ENCODE measurements around the gene POLDIP2. TPM values are rescaled to one million over a fixed set of nuclear protein-coding genes. Genes with fewer than 3 reads are reported as not detected.
A peak's percentile ranks its signal among the peaks of the same experiment; 100 is the strongest.

The POLDIP2 gene
- total RNA-seq, 1 donor from 2014 or later, result 44.4 TPM

GRCh38 chr17:28379814-28380801, 22.8 kb upstream of the POLDIP2 start:
- Histone ChIP-seq H3K27me3 (ENCODE audit: control insufficient read depth in 3 of 3, insufficient read depth in 3 of 3, low read length in 3 of 3) (peaks cover 7 to 10% (median 9%) of the 10 kb centered on the region in 3 donors), H3K36me3 (ENCODE audit: control insufficient read depth in 3 of 3, insufficient read depth in 3 of 3, low read length in 3 of 3) (no peaks in the 10 kb centered on the region), H3K4me3 (ENCODE audit: low read length in 3 of 3) (no peak overlapping the region), H3K27ac (ENCODE audit: low read depth, low read length) (no peak overlapping the region), H3K4me1 (ENCODE audit: control insufficient read depth in 3 of 3, insufficient read depth in 3 of 3, low read length in 3 of 3) (peaks cover 4 to 9% (median 6%) of the 10 kb centered on the region in 3 donors), H3K9me3 (ENCODE audit: control insufficient read depth in 3 of 3, low read length in 3 of 3) (no peaks in the 10 kb centered on the region), H3K9ac (ENCODE audit: low read depth in 1 of 3, low read length in 3 of 3) (no peak overlapping the region)

DNA sequence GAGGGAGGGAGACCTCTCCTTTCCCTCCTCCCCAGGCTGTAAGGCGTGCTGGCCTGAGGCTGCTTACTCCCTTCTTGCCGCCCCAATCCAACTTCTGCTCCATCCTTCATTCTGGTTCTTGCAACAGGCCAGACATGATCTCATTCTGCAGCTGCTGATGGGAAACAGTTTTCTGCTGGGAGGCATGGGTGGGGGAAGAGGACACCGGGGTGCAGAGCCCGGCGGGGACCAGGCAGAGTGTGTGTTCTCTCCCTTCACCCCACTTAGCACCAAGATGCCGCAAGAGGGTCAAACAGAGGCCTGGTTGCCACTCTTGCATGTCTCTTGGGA, 15.6 kb upstream of the POLDIP2 start:
- Histone ChIP-seq H3K27ac (ENCODE audit: low read depth, low read length) (no peak overlapping the region), H3K27me3 (ENCODE audit: control insufficient read depth in 3 of 3, insufficient read depth in 3 of 3, low read length in 3 of 3) (peaks cover 0 to 15% (median 7%) of the 10 kb centered on the region in 3 donors), H3K9ac (ENCODE audit: low read depth in 1 of 3, low read length in 3 of 3) (peak overlapping the region in 1 of 3 donors; percentile 43), H3K4me3 (ENCODE audit: low read length in 3 of 3) (peak overlapping the region; percentile 2 to 65 (median 59)), H3K4me1 (ENCODE audit: control insufficient read depth in 3 of 3, insufficient read depth in 3 of 3, low read length in 3 of 3) (peaks cover 17 to 25% (median 22%) of the 10 kb centered on the region in 3 donors), H3K36me3 (ENCODE audit: control insufficient read depth in 3 of 3, insufficient read depth in 3 of 3, low read length in 3 of 3) (no peaks in the 10 kb centered on the region), H3K9me3 (ENCODE audit: control insufficient read depth in 3 of 3, low read length in 3 of 3) (no peaks in the 10 kb centered on the region)

DNA sequence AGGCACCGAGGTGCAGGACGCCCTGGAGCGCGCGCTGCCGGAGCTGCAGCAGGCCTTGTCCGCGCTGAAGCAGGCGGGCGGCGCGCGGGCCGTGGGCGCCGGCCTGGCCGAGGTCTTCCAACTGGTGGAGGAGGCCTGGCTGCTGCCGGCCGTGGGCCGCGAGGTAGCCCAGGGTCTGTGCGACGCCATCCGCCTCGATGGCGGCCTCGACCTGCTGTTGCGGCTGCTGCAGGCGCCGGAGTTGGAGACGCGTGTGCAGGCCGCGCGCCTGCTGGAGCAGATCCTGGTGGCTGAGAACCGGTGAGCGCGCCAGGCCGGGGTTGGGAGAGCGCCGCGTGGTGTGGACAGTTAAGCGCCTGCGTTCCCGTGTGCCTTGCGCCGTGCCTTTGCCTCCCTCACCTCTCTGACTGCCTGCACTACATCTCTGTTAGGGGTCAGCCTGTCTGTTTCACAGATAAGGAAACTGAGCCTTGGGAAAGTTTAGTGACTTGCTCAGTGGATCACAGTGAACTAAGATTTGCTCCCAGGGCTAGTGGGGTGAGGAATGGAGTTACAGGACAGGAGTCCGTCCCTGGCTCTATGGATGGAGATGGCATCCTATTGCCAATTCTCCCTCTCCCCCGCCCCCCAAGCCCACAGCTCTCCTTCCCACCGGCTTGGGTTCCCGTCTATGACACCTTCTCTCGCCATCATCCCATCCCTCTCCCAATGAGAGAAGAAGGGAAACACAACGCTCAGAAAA, 15.0 kb upstream of the POLDIP2 start:
- Histone ChIP-seq H3K27ac (ENCODE audit: low read depth, low read length) (no peak overlapping the region), H3K9ac (ENCODE audit: low read depth in 1 of 3, low read length in 3 of 3) (peak overlapping the region; percentile 38 to 75 (median 43)), H3K36me3 (ENCODE audit: control insufficient read depth in 3 of 3, insufficient read depth in 3 of 3, low read length in 3 of 3) (peaks cover 0 to 2% (median under 1%) of the 10 kb centered on the region in 3 donors), H3K27me3 (ENCODE audit: control insufficient read depth in 3 of 3, insufficient read depth in 3 of 3, low read length in 3 of 3) (peaks cover 0 to 15% (median 7%) of the 10 kb centered on the region in 3 donors), H3K4me1 (ENCODE audit: control insufficient read depth in 3 of 3, insufficient read depth in 3 of 3, low read length in 3 of 3) (peaks cover 17 to 25% (median 22%) of the 10 kb centered on the region in 3 donors), H3K4me3 (ENCODE audit: low read length in 3 of 3) (peak overlapping the region; percentile 59 to 77 (median 65)), H3K9me3 (ENCODE audit: control insufficient read depth in 3 of 3, low read length in 3 of 3) (no peaks in the 10 kb centered on the region)

DNA sequence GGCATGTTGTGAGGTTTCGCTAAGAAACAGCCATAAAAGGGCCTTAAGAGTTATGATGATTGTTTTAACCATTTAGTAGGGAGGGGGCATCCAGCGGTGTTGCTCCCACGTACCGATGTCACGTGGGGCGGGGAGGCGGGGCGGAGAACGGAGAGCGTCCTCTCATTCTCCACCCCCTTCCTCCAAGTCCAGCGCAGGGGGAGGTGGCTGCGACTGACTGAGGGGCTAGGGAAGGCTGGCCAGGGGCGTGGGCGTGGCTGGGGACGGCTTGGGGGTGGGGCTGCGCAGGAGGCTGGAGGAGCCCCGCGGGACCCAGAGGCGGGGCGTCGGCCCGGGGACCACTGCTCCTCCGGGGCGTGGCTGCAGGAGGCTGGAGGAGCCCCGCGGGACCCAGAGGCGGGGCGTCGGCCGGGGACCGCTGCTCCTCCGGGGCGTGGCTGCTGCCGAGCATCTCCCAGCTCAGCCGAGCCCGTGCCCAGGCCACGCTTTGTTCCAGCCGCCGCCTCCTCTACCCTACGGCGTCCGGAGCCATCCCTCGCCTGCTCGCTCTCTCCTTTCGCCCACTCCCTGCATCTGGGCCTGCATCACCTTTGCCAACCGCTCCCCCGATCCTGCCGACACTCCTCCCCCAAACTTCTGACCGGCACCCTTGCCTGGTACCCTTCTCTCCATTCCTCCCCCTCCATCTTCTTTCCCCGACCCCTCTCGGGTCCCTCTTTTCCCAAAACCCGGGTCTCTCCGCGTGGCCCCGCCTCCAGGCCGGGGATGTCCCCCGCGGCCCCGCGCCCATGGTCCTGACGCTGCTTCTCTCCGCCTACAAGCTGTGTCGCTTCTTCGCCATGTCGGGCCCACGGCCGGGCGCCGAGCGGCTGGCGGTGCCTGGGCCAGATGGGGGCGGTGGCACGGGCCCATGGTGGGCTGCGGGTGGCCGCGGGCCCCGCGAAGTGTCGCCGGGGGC, 14.2 kb upstream of the POLDIP2 start, which contains the start of gene SARM1:
SARM1 (plus strand) TSS at position 450 of the 958 bp plus-strand sequence; CDS start at position 789, 339 bp downstream.
- H3K4me1 ChIP-seq (ENCODE audit: control insufficient read depth in 3 of 3, insufficient read depth in 3 of 3, low read length in 3 of 3), result peaks cover 17 to 25% (median 22%) of the 10 kb centered on the region in 3 donors
- H3K27ac ChIP-seq (ENCODE audit: low read depth, low read length), result peak within 1 kb of the TSS; percentile 57
- peak within 1 kb of the TSS; percentile 65 to 77 (median 71) for H3K4me3 ChIP-seq (ENCODE audit: low read length in 3 of 3)
- H3K9ac ChIP-seq (ENCODE audit: low read depth in 1 of 3, low read length in 3 of 3), result peak within 1 kb of the TSS; percentile 38 to 75 (median 43)
- H3K36me3 ChIP-seq (ENCODE audit: control insufficient read depth in 3 of 3, insufficient read depth in 3 of 3, low read length in 3 of 3), result peaks cover 0 to 4% (median 1%) of the 10 kb centered on the region in 3 donors
- no peaks in the 10 kb centered on the region for H3K9me3 ChIP-seq (ENCODE audit: control insufficient read depth in 3 of 3, low read length in 3 of 3)
- H3K27me3 ChIP-seq (ENCODE audit: control insufficient read depth in 3 of 3, insufficient read depth in 3 of 3, low read length in 3 of 3), result peaks cover 0 to 15% (median 7%) of the 10 kb centered on the region in 3 donors

DNA sequence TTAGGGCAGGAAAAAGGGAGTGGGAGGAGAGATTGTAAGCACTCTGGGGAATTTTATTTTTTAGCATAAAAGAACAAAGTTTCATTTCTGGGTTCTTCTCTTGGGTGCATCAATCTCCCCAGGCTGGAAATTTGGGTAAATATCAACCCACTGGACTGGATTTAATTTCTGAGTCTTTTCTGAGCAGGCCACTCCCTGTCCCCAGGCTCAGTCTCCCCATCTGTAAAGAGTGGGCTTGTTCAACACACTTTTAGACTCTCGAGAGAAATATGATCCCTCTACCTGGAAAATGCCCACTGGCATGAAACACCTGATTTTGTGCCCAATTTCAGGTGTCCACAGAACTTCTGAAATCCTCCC, 13.4 kb upstream of the POLDIP2 start:
- H3K4me3 ChIP-seq (ENCODE audit: low read length in 3 of 3), result peak overlapping the region in 1 of 3 donors; percentile 38
- H3K4me1 ChIP-seq (ENCODE audit: control insufficient read depth in 3 of 3, insufficient read depth in 3 of 3, low read length in 3 of 3), result peaks cover 17 to 25% (median 22%) of the 10 kb centered on the region in 3 donors
- H3K9ac ChIP-seq (ENCODE audit: low read depth in 1 of 3, low read length in 3 of 3), result no peak overlapping the region

DNA sequence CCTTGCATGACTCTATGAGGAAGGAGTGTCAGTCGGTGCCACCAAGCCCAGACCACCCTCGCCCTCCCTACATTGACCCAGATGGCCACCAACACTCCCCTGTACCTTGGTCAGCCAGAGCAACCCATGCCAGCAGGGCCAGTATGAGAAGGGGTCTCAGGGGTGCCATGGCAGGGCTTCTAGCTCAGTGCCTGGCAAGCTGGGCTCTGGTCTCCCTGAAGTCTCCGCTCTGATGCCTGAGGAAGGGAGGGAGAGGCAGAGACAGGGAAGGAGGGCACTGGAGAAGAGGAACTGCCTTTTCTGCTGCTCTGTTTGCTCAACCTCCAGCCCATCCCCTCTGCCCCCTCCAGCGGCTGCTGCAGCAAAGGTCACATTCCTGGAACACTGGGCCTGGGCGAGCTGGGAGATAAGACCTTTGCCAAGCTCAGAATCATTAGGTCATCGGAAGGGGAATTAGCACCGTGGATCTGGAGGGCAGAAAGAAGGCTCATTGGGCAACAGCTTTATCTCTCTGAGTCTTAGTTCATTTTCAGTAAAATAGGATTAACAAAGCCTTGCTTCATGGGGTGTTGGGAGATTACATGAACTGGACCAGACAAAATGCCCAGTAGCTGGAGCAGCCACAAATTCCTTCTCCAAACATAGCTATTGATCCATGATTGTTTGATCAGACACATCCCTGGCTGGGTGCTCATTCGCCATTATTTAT, 12.9 kb upstream of the POLDIP2 start, which contains the start of gene VTN:
VTN (minus strand) TSS at position 273 of the 709 bp plus-strand sequence; CDS start at position 169, 104 bp downstream.
- Histone ChIP-seq H3K9me3 (ENCODE audit: control insufficient read depth in 3 of 3, low read length in 3 of 3) (no peaks in the 10 kb centered on the region), H3K4me1 (ENCODE audit: control insufficient read depth in 3 of 3, insufficient read depth in 3 of 3, low read length in 3 of 3) (peaks cover 17 to 25% (median 22%) of the 10 kb centered on the region in 3 donors), H3K9ac (ENCODE audit: low read depth in 1 of 3, low read length in 3 of 3) (peak within 1 kb of the TSS in 1 of 3 donors; percentile 75)

More for the DNA sequence above, 13.4 kb upstream of the POLDIP2 start:
- Histone ChIP-seq H3K27me3 (ENCODE audit: control insufficient read depth in 3 of 3, insufficient read depth in 3 of 3, low read length in 3 of 3) (peaks cover 0 to 15% (median 7%) of the 10 kb centered on the region in 3 donors), H3K27ac (ENCODE audit: low read depth, low read length) (peak overlapping the region; percentile 57), H3K9me3 (ENCODE audit: control insufficient read depth in 3 of 3, low read length in 3 of 3) (no peaks in the 10 kb centered on the region), H3K36me3 (ENCODE audit: control insufficient read depth in 3 of 3, insufficient read depth in 3 of 3, low read length in 3 of 3) (peaks cover 0 to 4% (median 1%) of the 10 kb centered on the region in 3 donors)

DNA sequence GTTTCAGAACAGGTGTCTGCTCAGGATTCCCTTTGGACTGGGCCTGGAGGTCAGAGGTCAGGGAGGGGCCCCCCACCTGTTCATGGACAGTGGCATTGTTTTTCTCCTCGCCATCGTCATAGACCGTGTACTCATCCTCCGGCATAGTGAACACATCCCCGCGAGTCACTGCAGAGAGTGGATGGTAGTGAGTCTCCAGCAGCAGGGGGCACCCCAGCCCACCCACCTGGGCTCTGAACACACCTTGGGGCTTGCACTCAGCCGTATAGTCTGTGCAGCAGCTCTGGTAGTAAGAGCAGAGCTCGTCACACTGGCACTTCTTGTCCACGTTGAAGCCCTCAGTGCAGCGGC, 12.3 kb upstream of the POLDIP2 start:
- peaks cover 0 to 15% (median 7%) of the 10 kb centered on the region in 3 donors for H3K27me3 ChIP-seq (ENCODE audit: control insufficient read depth in 3 of 3, insufficient read depth in 3 of 3, low read length in 3 of 3)
- H3K9ac ChIP-seq (ENCODE audit: low read depth in 1 of 3, low read length in 3 of 3), result no peak overlapping the region
- no peaks in the 10 kb centered on the region for H3K9me3 ChIP-seq (ENCODE audit: control insufficient read depth in 3 of 3, low read length in 3 of 3)
- H3K27ac ChIP-seq (ENCODE audit: low read depth, low read length), result no peak overlapping the region
- H3K36me3 ChIP-seq (ENCODE audit: control insufficient read depth in 3 of 3, insufficient read depth in 3 of 3, low read length in 3 of 3), result peaks cover 1 to 6% (median 4%) of the 10 kb centered on the region in 3 donors
- no peak overlapping the region for H3K4me3 ChIP-seq (ENCODE audit: low read length in 3 of 3)
- peaks cover 17 to 25% (median 22%) of the 10 kb centered on the region in 3 donors for H3K4me1 ChIP-seq (ENCODE audit: control insufficient read depth in 3 of 3, insufficient read depth in 3 of 3, low read length in 3 of 3)

More for the DNA sequence above, 12.9 kb upstream of the POLDIP2 start, which contains the start of gene VTN:
- Histone ChIP-seq H3K36me3 (ENCODE audit: control insufficient read depth in 3 of 3, insufficient read depth in 3 of 3, low read length in 3 of 3) (peaks cover 1 to 4% (median 3%) of the 10 kb centered on the region in 3 donors), H3K27me3 (ENCODE audit: control insufficient read depth in 3 of 3, insufficient read depth in 3 of 3, low read length in 3 of 3) (peaks cover 0 to 15% (median 7%) of the 10 kb centered on the region in 3 donors), H3K4me3 (ENCODE audit: low read length in 3 of 3) (peak within 1 kb of the TSS; percentile 37 to 63 (median 38)), H3K27ac (ENCODE audit: low read depth, low read length) (peak within 1 kb of the TSS; percentile 57)

DNA sequence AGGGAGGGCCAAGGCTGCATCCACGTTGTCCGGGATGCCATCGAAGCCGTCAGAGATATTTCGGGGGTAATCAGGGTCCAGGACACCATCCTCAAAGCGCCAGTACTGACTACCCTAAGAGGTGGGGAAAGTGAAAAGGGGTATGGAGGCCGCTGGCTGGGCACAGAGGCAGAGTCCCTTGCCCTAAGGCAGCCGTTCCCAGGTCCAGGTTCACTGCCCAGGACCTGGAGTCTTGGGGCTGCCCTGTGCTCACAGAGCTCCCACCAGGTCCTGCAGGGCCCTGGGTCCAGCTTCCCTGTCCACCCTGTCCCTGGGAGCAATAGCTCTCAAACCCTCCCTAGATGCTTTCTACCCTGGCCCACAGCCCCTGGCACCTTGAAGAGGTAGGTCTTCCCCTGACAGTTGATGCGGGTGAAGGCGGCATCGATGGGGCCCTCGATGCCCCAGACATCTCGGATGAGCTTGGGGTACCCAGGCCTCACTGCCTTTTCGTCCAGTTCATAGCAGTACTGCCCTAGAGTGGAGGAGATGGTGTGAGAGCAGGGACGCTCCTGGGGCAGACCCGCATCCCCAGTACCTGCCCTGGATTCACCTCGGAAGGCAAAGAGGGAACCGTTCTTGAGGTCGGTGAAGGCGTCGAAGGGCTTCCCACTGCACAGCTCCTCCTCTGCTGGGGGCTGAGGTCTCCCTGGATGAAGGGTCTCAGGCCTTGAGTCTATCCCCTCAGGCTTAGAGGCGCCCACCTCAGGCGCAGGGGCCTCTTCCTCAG, 11.8 kb upstream of the POLDIP2 start:
- Histone ChIP-seq H3K36me3 (ENCODE audit: control insufficient read depth in 3 of 3, insufficient read depth in 3 of 3, low read length in 3 of 3) (peaks cover 5 to 8% (median 6%) of the 10 kb centered on the region in 3 donors), H3K27me3 (ENCODE audit: control insufficient read depth in 3 of 3, insufficient read depth in 3 of 3, low read length in 3 of 3) (peaks cover 0 to 15% (median 7%) of the 10 kb centered on the region in 3 donors), H3K9me3 (ENCODE audit: control insufficient read depth in 3 of 3, low read length in 3 of 3) (no peaks in the 10 kb centered on the region), H3K4me1 (ENCODE audit: control insufficient read depth in 3 of 3, insufficient read depth in 3 of 3, low read length in 3 of 3) (peaks cover 17 to 25% (median 22%) of the 10 kb centered on the region in 3 donors), H3K27ac (ENCODE audit: low read depth, low read length) (no peak overlapping the region), H3K4me3 (ENCODE audit: low read length in 3 of 3) (no peak overlapping the region), H3K9ac (ENCODE audit: low read depth in 1 of 3, low read length in 3 of 3) (no peak overlapping the region)

Measured in skeletal muscle tissue (tissue), 4 donors.